ENCODE measurements around the gene CLDN9.
A peak's percentile ranks its signal among the peaks of the same experiment; 100 is the strongest.

Gene CLDN9, protein sequence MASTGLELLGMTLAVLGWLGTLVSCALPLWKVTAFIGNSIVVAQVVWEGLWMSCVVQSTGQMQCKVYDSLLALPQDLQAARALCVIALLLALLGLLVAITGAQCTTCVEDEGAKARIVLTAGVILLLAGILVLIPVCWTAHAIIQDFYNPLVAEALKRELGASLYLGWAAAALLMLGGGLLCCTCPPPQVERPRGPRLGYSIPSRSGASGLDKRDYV

DNA sequence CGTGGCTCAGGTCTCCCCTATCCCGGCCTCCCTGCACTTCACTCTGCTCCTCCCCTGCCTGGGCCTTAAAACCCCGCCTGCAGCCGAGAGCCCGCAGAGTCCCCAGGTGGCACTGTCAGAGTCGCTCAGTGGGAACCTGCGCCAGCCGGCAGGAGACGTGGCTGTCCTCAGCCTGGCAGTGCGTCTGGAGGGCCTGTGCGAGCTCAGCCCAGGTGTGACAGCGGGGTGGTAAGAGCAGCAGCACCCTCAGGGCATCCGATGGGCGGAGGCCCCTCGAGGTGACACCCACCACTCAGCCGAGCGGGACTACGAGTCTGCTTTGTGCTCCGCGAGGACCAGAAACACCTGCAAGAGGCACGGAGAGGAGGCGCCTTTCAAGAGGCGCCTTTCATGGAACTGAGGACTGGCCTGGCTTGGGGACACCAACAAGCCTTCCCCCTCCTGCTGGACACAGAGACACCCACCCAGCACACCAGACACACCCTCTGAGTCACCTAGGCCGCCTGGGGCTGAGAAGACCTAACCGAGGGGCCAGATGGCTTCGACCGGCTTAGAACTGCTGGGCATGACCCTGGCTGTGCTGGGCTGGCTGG lies at the start of gene CLDN9:
TSS of gene CLDN9 (plus strand) at position 96 of the 593 bp plus-strand sequence. CDS start at position 536, 440 bp downstream.
- no peak for DNase-seq (ENCODE audit: low spot score)

DNA sequence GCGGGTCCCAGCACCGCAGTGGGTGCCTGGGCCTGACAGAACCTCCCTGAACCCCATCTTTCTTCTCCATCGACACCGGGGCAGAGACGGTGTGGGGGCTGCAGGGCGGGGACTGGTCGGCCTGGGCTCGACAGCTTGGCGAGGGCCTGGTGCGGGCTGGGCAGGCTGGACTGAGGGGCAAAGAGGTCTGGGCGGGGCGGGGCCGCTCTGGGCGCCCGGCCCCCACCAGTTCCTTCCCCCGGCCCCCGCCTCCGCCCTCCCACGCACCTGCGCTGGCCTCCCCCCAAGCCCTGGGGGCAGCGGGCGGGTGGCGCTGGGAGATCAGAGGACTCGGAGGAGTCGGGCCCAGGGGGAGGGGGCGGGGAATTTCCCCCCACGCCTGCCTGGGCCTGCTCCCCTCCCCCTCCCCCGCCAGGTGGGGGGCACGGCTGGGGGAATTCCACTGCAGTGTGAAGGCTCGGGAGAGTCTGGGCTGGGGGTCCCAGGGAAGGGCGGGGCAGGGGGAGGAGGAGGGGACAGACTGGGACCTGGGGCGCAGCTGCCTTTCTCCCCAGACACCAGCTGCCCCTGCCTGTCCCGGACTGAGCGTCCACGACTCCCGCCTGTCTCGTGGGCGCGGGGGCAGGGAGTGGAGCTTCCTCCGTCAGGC lies 49.5 kb upstream of the CLDN9 start:
- DNase-seq (ENCODE audit: low spot score): no peak

DNA sequence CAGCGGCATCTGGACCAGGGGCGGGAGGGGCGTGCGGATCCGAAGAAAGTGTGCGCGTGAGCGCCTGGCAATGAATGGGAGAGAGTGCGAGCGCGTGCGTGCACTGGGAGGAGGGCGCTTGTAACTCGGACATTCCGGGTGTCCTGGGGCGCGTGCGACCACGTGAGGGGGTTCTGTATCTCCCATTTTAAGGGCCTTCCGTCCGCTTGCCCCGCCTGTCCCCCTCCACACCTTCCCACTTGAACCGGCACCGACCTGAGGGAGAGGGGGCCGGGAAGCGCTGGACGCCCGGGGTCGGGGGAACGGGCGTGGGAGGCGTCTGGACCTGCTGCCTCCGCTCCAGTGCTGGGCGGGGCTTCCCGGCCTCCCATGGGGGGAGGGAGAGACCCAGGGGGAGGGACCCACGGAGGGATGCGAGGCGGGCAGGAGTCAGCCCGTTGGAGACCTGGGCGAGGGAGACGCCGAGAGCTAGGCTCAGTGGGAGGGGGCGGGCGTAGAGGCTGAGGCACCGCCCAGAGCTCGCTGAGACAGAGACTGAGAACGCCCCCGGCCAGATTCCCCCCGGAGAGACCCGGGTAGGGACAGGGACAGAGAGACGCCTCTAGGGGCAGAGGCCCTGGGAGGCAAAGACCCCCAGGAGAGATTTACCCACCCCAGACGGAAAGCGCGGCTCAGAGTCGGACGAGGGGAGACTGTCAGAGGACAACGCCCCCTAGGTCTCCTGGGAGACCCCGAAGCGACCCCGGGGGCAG lies 48.8 kb upstream of the CLDN9 start, which contains the start of gene KREMEN2:
TSS of gene KREMEN2 (plus strand) at position 553 of the 752 bp plus-strand sequence. CDS start 246 bp downstream, outside the sequence.
- peak; percentile 61 for DNase-seq (ENCODE audit: low spot score)

DNA sequence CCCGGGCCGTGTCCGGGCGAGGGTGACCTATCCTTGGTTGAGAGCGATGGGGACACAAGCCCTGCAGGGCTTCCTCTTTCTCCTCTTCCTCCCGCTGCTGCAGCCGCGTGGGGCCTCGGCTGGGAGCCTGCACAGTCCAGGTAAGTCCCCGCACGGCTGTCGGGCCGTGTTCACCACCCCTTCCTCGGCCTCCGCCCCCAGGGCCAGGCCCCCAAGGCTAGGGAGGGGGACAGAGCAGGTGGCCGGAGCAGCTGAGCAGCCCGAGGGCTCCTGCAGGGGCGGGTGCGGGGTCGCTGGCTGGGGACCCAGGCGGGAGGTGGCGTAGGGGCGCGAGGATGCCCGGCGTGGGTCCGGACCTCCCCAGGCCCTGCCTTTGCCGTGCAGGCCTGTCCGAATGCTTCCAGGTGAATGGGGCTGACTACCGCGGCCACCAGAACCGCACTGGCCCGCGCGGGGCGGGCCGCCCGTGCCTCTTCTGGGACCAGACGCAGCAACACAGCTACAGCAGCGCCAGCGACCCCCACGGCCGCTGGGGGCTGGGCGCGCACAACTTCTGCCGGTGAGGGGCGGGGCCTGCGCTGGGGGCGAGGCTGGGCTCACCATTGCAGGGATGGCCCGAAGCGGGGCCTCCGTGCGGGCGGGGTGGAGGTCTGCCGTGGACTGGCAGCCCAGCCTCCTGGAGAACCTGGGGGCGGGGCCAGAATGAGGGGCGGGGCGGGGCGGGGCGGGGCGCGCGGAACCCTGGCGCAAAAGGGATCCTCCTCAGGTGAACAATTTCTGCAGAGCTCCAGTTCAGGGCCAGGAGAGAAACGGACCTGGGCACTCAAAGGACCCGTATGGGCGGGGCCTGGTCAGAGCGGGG lies 48.0 kb upstream of the CLDN9 start:
- DNase-seq (ENCODE audit: low spot score): peak; percentile 62

DNA sequence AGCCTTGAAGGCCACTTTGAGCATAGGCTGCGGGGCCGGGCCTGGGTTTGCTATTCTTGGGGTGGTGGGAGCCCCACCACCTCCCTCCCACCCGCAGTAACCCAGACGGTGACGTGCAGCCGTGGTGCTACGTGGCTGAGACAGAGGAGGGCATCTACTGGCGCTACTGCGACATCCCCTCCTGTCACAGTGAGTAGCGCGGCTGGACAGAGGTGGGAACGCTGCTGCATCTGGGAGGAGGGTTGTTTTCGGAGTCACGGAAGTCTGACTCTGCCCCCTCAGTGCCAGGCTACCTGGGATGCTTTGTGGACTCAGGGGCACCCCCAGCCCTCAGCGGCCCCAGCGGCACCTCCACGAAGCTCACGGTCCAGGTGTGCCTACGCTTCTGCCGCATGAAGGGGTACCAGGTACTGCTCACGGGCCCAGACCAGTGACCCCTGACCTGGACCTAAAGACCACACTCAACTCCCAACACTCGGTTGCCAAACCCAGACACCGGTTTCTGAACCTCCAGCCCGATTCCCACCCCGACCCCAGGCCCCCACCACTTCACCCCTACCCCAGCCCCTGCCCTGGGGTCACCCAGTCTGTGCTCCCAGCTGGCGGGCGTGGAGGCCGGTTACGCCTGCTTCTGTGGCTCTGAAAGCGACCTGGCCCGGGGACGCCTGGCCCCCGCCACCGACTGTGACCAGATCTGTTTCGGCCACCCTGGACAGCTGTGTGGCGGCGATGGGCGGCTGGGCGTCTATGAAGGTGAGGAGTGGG lies 46.5 kb upstream of the CLDN9 start:
- no peak for DNase-seq (ENCODE audit: low spot score)

DNA sequence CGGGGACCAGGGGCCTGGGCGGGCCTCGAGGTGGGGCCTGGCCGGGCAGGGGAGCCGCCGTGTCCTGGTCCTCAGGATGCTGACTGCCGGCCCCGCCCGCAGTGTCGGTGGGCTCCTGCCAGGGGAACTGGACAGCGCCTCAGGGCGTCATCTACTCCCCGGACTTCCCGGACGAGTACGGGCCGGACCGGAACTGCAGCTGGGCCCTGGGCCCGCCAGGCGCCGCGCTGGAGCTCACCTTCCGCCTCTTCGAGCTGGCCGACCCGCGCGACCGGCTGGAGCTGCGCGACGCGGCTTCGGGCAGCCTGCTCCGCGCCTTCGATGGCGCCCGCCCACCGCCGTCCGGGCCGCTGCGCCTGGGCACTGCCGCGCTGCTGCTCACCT lies 45.9 kb upstream of the CLDN9 start:
- DNase-seq (ENCODE audit: low spot score): no peak

DNA sequence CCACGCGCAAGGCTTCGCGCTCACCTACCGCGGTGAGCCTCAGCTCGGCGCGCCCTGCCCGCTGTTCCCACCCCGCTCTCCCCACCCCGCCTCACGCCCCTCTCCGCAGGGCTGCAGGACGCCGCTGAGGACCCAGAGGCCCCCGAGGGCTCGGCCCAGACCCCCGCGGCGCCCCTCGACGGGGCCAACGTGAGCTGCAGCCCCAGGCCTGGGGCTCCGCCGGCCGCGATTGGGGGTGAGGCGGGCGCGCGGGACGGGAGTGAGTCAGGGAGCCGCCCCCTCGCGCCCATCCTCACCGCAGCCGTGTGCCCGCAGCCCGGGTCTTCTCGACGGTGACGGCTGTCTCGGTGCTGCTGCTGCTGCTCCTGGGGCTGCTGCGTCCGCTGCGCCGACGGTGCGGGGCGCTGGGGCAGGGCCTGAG lies 45.5 kb upstream of the CLDN9 start:
- no peak for DNase-seq (ENCODE audit: low spot score)

DNA sequence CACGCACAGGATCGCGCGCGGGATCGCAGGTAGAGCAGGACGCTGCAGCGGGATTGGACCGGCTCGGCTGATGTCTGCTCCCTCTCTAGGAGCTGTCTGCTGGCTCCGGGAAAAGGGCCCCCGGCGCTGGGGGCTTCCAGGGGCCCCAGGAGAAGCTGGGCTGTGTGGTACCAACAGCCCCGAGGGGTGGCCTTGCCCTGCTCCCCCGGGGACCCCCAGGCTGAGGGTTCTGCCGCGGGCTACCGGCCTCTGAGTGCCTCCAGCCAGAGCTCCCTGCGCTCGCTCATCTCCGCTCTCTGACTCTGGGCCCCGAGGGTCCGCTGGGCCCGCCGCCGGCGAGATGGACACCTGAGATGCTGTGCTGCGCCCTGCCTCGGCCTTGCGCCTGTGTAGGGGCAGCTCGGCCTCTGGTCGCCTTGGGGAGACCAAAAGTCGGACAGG lies 45.0 kb upstream of the CLDN9 start:
- DNase-seq (ENCODE audit: low spot score): no peak

DNA sequence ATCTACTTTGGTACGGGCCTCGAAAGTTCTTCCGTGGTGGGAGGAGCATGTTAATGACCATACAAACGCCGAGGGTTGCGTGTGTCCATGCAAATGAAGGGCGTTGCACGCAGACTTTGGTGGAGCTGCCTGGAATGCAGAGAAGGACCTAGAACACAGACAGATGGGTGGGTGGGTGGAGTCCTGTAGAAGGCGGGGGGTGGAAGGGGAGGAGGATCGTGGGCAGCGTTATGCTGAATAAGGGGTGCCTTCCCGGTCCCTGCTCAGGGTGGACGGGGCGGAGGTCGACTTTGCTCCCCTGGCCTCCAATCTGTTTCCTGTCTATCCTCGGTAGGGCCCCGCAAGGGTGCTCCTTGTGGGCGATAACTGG lies 44.4 kb upstream of the CLDN9 start:
- DNase-seq (ENCODE audit: low spot score): no peak

DNA sequence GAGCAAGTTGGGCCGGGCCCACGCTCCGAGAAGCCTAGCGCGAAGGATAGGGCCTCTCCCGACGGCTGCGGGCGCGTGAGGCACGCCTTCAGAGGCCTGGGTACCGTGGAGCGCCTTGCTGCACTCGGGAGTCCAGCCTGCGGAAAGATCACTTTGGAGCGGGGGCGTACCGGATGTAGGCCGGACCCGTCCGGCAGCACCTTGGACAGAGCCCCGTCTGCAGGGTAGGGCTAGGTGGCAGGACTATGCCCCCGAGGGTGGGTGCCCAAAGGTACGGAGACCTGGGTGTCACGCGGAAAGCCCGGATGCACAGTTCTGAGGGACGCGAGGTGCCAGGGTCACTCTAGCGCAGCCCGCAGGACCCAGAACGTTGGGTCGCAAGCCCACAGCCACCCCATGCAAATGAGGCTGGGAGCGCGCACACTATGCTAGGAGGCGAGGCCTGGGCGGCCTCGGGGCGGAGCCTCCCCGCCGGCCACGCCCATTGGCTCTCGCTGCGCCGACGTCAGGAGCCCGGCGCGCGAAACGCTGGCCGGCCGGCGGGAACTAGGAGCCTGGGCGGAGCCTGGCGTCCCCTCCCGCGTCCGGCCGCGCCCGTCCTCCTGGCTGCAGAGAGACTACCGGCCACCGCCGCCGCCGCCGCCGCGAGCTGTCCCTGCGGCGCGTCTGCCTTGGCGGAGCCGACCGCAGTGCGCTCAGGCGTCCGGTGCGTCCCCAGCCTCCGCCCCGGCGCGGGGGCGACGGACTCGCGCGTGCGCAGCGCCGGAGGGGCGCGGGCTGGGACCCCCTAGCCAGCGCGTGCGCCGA lies 43.8 kb upstream of the CLDN9 start, which contains the start of gene PAQR4:
TSS of gene PAQR4 (plus strand) at position 611 of the 807 bp plus-strand sequence. CDS start 327 bp downstream, outside the sequence.
- DNase-seq (ENCODE audit: low spot score): peak; percentile 98

DNA sequence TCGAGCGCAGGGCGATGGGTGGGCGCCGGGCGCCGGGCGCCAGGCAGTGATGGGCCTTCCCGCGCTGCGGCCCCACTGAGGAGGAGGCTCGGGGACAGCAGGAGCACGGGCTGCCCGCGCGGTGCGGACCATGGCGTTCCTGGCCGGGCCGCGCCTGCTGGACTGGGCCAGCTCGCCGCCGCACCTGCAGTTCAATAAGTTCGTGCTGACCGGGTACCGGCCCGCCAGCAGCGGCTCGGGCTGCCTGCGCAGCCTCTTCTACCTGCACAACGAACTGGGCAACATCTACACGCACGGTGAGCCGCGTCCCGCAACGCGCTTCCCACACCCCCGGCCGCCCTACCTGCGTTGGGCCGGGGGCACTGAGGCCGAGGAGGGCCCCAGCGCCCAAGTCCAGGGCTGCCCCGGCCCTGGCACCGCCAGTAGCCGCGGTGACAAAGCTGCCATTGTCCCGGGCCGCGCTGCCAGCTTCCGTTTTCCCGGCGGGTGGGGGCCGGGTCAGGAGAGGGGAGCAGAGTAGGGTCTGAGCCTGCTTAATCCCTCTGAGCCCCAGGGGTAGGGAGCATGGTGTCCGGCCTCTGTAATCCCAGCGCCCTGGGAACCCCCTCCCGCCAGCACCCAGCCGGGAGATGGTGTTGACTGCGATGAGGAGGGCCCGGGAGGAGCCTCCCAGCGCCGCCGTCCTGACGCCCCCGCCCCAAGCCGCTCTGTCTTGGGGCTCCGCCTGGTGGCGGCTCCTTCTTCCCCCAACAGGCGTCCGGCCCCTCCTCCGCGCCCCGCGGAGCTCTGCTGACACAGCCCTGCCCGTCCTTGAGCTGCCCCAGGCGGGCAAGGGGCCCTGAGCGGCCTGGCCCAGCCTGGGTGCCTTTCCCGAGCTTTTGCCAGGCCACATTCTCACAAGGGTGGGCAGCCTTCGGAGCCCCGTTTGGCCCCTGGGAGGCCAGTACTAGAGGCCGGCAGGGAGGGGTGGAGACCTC lies 42.9 kb upstream of the CLDN9 start:
- peak; percentile 69 for DNase-seq (ENCODE audit: low spot score)

DNA sequence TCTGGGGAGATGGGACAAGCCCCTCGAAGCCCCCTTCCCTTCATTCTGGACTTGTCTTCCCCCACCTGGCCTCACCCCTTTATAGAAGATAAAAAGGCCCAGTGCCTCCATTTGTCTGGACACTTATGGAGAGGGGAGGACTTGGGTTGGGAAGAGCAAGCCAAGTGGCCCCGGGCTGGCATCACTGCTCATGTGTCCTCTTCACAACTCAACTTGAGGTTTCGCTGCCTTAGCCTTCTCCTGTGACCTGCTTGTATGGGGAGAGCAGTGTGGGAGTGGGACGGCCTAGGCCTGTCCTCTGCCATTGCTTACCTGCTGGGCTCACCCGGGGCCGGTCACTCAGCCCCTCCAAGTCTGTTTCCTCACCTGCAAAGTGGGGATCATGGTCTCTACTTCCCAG lies 42.2 kb upstream of the CLDN9 start:
- no peak for DNase-seq (ENCODE audit: low spot score)

DNA sequence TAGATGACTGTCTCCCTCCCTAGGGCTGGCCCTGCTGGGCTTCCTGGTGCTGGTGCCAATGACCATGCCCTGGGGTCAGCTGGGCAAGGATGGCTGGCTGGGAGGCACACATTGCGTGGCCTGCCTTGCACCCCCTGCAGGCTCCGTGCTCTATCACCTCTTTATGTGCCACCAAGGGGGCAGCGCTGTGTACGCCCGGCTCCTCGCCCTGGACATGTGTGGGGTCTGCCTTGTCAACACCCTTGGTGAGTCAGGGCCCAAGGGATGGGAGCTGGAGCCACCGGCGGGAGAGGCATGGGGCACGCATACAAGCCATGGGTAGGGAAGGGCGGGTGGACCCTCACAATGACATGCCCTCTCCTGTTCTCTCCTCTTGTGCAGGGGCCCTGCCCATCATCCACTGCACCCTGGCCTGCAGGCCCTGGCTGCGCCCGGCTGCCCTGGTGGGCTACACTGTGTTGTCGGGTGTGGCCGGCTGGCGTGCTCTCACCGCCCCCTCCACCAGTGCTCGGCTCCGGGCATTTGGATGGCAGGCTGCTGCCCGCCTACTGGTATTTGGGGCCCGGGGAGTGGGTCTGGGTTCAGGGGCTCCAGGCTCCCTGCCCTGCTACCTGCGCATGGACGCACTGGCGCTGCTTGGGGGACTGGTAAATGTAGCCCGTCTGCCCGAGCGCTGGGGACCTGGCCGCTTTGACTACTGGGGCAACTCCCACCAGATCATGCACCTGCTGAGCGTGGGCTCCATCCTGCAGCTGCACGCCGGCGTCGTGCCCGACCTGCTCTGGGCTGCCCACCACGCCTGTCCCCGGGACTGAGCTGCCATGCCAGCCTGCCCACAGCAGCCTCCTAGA lies 41.4 kb upstream of the CLDN9 start:
- no peak for DNase-seq (ENCODE audit: low spot score)

DNA sequence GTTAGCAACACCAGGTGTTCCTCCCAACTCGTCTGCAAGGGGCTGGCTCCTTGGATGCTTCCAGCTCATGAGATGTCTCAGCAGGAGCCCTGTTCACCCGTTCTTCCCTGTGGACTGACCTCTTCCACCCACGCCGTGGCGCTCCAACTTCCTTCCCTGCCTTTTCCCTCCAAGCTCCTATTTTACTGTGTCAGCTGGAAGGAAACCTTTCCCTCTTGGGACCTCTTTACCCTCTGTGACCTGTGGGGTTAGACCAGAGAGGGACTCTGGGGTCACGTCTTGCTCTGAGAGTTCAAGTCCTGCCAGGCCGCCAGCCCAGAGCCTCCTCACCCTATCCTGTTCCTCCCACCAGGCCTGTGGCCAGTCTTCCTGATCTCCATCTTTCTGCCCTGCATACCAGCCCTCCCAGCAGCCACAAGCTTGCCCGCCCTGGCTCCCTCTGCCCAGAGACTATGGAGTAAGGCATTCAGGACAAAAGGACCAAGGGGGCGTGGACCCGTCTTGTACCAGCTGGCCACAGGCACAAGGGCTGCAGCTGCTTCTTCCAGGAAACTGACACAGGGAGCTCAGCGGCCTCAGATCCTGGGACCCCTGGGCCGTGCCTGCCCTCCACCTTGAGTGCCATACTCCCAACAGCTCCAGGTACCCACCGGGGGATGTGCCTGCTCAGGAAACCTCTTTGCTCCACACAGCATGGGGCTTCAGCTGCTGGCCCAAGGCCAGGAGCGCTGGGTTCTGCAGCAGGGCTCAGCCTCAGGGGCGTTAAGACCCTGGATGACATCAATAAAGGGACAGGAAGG lies 40.5 kb upstream of the CLDN9 start:
- DNase-seq (ENCODE audit: low spot score): no peak

DNA sequence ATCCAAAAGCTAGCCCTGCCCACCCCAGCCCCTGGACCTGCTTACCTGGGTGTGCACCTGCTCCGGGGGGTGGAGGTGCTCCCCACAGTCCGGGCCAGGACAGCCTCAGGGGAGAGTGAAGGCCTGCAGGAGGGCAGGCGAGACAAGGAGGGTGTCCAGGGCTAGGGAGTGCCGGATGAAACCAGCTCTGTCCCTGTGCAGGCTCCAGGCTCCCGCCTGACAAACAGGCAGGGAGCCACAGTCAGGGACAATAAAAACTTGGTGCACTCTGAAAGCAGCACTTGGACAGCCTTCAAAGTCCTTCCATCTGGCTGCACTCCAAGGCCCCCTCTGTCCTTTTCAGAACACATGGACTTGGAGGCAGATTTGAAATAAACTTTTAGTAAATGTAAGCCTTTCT lies 39.6 kb upstream of the CLDN9 start:
- no peak for DNase-seq (ENCODE audit: low spot score)

DNA sequence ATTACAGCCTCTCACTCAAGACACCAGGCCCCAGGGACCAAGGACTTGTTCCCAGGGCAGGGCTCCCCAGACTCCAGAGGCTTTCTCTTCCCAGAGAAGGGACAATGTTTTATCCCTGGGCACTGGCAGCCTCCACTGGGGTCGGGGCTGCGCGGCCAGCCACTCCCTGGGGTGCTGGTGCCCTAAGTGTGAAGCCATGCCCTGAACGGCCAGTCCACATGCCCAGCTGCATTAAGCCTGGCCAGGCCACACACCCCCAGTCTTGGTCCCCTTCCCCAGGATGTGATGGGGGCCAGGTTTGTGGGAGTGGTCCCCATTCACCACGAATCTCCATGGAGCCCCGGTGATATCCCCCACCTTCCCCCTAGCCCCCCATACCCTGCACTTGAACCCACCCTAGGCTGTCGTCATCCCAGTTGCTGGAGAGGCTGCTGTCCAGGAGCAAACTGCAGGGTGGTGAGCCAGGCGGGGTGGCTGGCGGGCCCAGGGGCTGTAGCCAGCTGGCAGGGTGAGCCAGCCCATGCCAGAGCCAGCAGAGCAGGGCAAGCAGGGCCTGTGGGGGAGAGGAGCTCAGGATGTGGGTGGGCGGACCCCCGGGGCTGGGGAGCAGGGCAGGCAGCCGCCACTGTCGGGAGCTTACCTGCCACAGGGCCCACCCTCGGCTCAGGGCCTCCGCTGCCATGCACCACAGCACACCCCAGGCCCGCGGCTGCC lies 39.0 kb upstream of the CLDN9 start:
- DNase-seq (ENCODE audit: low spot score): no peak
